Endodermal cell (in vitro differentiated cells): ENCODE data around the gene ARHGAP27. TPM values are rescaled to one million over a fixed set of nuclear protein-coding genes. Genes with fewer than 3 reads are reported as not detected.

Experiments
- DNase-seq: peaks from one replicate; pipeline ENCODE4 v3.0.0-alpha.2; 2017
- H3K27ac ChIP-seq: 2 replicates; pipeline ENCODE4 v1.5.1; 2013; ENCODE audit warnings: mild to moderate bottlenecking, low read depth, low read length, moderate library complexity
- H3K27me3 ChIP-seq: 2 replicates; pipeline ENCODE4 v1.6.1; 2013; ENCODE audit warnings: mild to moderate bottlenecking, low read length, moderate library complexity; ENCODE audit not compliant: insufficient read depth, control insufficient read depth, poor library complexity, severe bottlenecking
- H3K36me3 ChIP-seq: 2 replicates; pipeline ENCODE4 v1.7.0; 2013; ENCODE audit warnings: mild to moderate bottlenecking, low read length, moderate library complexity; ENCODE audit not compliant: control insufficient read depth, insufficient read depth
- H3K4me1 ChIP-seq: one replicate; pipeline ENCODE4 v1.7.0; 2013; ENCODE audit warnings: low read length; ENCODE audit not compliant: control insufficient read depth, insufficient read depth
- H3K4me3 ChIP-seq: 2 replicates; pipeline ENCODE4 v1.5.1; 2013; ENCODE audit warnings: mild to moderate bottlenecking, low read length, moderate library complexity
- H3K9ac ChIP-seq: 2 replicates; pipeline ENCODE4 v1.6.1; 2013; ENCODE audit warnings: mild to moderate bottlenecking, low read length, moderate library complexity; ENCODE audit not compliant: poor library complexity, severe bottlenecking; ENCODE audit errors: extremely low read depth
- H3K9me3 ChIP-seq: 2 replicates; pipeline ENCODE4 v1.6.1; 2013; ENCODE audit warnings: mild to moderate bottlenecking, low read length, moderate library complexity; ENCODE audit not compliant: control insufficient read depth
- H3K27ac Mint-ChIP-seq: 2 replicates; pipeline ENCODE4 v1.8.0; 2020; ENCODE audit warnings: mixed read lengths
- H3K27me3 Mint-ChIP-seq: 2 replicates; pipeline ENCODE4 v1.8.0; 2021; ENCODE audit warnings: mild to moderate bottlenecking, mixed read lengths; ENCODE audit not compliant: insufficient read depth
- H3K36me3 Mint-ChIP-seq: 2 replicates; pipeline ENCODE4 v1.8.0; 2020; ENCODE audit warnings: low read depth, mixed read lengths
- H3K4me1 Mint-ChIP-seq: 2 replicates; pipeline ENCODE4 v1.8.0; 2020; ENCODE audit warnings: mixed read lengths
- H3K4me3 Mint-ChIP-seq: 2 replicates; pipeline ENCODE4 v1.8.0; 2020; ENCODE audit warnings: mild to moderate bottlenecking, moderate library complexity, mixed read lengths
- H3K9me3 Mint-ChIP-seq: 2 replicates; pipeline ENCODE4 v1.8.0; 2020; ENCODE audit warnings: mild to moderate bottlenecking, mixed read lengths
- CTCF ChIP-seq: fragments of 200-600 bp; sonication (generic); conservative IDR thresholded peaks from 2 replicates; pipeline ENCODE4 v1.5.0; 2021; ENCODE audit warnings: antibody characterized with exemption, mild to moderate bottlenecking
- WGBS, 2 experiments: methylation state at CpG; one replicate each; pipeline versions ENCODE4 v1.1.5 to v1.1.7; 2013; ENCODE audit warnings: missing lambda C conversion rate in 2 of 2, mixed read lengths in 1 of 2; ENCODE audit not compliant: insufficient coverage in 1 of 2, insufficient read length in 1 of 2; 5-methylcytosine and 5-hydroxymethylcytosine counted together
- total RNA-seq, 2 donors: library from RNA; stranded (reverse); fragmentation: NEBNext Ultra II Directional in 1 of 2; extraction: Animal tissue kit (Norgen Biotek cat#: 25700) in 1 of 2; gene quantifications; 2 replicates in 1 of 2; 3 replicates in 1 of 2; pipeline ENCODE4 v1.2.1, GENCODE V29; 2021

Gene ARHGAP27
- total RNA-seq, 2 donors from 2014 or later, result 16.4 to 20.6 TPM

DNA sequence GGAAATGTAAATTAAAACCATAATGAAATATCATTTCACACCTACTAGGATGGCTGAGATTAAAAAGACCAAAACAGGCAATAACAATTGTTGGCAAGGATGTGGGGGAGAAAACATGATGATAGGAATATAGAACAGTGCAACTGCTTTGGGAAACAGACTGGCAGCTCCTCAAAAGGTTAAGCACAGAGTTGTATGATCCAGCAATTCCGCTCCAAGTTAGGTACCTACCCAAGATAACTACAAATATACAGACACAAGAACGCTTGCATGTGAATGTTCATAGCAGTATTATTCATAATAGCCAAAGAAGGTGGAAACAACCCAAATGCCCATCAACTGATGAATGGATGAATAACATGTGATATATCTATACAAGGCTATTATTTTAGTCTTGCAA lies 80.8 kb downstream of the ARHGAP27 start:
- peaks cover 10% of the 10 kb centered on the region for H3K27me3 Mint-ChIP-seq
- Histone ChIP-seq H3K9ac (no peak overlapping the region), H3K9me3 (no peaks in the 10 kb centered on the region), H3K4me1 (no peaks in the 10 kb centered on the region), H3K4me3 (no peak overlapping the region), H3K36me3 (no peaks in the 10 kb centered on the region), H3K27ac (no peak overlapping the region), H3K27me3 (no peaks in the 10 kb centered on the region)
- H3K36me3 Mint-ChIP-seq, result no peaks in the 10 kb centered on the region
- no peak overlapping the region for H3K4me3 Mint-ChIP-seq
- DNase-seq, result no peak
- no peaks in the 10 kb centered on the region for H3K4me1 Mint-ChIP-seq
- 100% methylated on average over 1 of the region's 2 CpGs; no CpG with 5 or more reads in 1 of the 2 experiments for WGBS, 2 experiments
- no peak for TF ChIP-seq CTCF
- H3K27ac Mint-ChIP-seq, result no peak overlapping the region
- H3K9me3 Mint-ChIP-seq, result peaks cover 14% of the 10 kb centered on the region

DNA sequence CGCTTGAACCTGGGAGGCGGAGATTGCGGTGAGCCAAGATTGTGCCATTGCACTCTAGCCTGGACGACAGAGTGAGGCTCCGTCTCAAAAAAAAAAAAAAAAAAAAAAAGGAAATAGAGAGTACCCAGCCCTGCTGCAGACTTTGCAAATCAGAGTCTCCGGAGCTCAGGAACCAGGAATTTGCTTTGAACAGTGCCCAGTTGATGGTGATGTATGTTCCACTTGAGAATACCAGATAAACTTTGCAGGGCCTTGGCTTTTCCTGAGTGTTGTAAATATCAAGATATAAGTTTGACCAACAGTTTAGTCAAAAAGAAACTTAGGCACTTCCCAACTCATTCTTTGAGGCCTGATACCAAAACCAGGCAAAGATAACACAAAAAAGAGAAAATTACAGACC lies 85.2 kb downstream of the ARHGAP27 start:
- H3K9me3 ChIP-seq, result no peaks in the 10 kb centered on the region
- 94 to 100% methylated on average over 2 to 6 of the region's 6 CpGs for WGBS, 2 experiments
- H3K4me1 Mint-ChIP-seq, result peaks cover 4% of the 10 kb centered on the region
- H3K4me1 ChIP-seq, result no peaks in the 10 kb centered on the region
- DNase-seq, result no peak
- H3K36me3 Mint-ChIP-seq, result peaks cover 3% of the 10 kb centered on the region
- no peaks in the 10 kb centered on the region for H3K36me3 ChIP-seq
- no peak for TF ChIP-seq CTCF
- peaks cover 11% of the 10 kb centered on the region for H3K27me3 Mint-ChIP-seq
- H3K4me3 ChIP-seq, result no peak overlapping the region
- H3K27ac Mint-ChIP-seq, result no peak overlapping the region
- H3K9ac ChIP-seq, result no peak overlapping the region
- no peaks in the 10 kb centered on the region for H3K27me3 ChIP-seq
- no peak overlapping the region for H3K27ac ChIP-seq
- H3K4me3 Mint-ChIP-seq, result no peak overlapping the region
- H3K9me3 Mint-ChIP-seq, result peaks cover 11% of the 10 kb centered on the region

DNA sequence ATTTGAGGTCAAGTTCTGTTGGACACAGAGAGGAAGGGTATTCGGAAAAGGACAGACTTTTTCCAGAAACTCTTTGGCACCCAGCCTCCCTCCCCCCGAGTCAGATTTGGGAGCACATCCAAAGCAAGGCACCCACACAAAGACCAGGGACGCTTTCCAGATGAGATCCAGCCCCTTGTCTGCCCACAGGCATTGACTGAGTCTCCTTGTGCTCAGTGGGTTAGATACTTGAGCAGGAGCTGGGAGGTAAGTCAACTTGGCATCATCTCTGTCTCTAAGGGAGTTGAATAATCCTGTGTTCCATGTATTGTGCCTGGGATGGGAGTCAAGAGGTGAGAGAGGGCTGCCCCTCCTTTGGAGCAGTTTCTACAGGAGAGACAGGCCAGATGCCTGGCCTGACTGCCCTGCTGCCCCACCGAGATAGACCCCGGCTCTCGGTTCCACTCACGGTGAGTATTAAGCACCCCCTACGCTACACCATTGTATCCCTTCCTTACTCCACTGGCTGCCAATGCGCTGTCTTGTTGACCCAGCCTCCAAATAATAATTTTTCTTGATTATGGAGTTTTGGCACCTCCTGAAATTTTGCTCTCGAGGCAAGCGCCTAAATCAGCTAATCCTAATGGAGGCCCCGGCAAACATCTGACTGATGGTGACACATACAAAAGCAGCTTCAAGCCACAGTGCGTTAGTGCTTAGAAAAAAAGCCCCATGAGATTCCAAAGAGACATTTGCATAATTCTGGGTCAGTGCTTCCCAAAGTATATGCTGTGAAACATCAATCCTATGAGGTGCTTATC lies 86.3 kb downstream of the ARHGAP27 start:
- Mint-ChIP-seq H3K4me3 (no peak overlapping the region), H3K4me1 (peaks cover 10% of the 10 kb centered on the region), H3K27ac (no peak overlapping the region), H3K27me3 (peaks cover 9% of the 10 kb centered on the region), H3K36me3 (peaks cover 3% of the 10 kb centered on the region), H3K9me3 (peaks cover 5% of the 10 kb centered on the region)
- Histone ChIP-seq H3K36me3 (no peaks in the 10 kb centered on the region), H3K9me3 (no peaks in the 10 kb centered on the region), H3K27me3 (no peaks in the 10 kb centered on the region), H3K9ac (no peak overlapping the region), H3K4me1 (peaks cover 9% of the 10 kb centered on the region), H3K4me3 (no peak overlapping the region), H3K27ac (no peak overlapping the region)
- 94 to 95% methylated on average over 12 to 13 of the region's 13 CpGs for WGBS, 2 experiments
- TF ChIP-seq CTCF, result no peak
- DNase-seq, result no peak
